GF-D8 (cell line): ENCODE measurements around the gene CDH4.

Experiments
- DNase-seq: peaks from one replicate; lab custom pipeline; 2025; lab: John Stamatoyannopoulos, UW

Gene CDH4

GRCh38 chr20:61737346-61737745 lies 485.3 kb downstream of the CDH4 start:
- DNase-seq: no peak

- no peak for DNase-seq
Measured at GRCh38 chr20:61737812-61738443, 485.9 kb downstream of the CDH4 start.

- DNase-seq: no peak
Measured at GRCh38 chr20:61738601-61739069, 486.6 kb downstream of the CDH4 start.

- DNase-seq: no peak
Measured at GRCh38 chr20:61739086-61739831, 487.2 kb downstream of the CDH4 start.

- no peak for DNase-seq
Measured at GRCh38 chr20:61739832-61740118, 487.7 kb downstream of the CDH4 start.

GRCh38 chr20:61742097-61742825 lies 490.2 kb downstream of the CDH4 start:
- DNase-seq: no peak

GRCh38 chr20:61743606-61744005 lies 491.5 kb downstream of the CDH4 start:
- DNase-seq: no peak

GRCh38 chr20:61744691-61745396 lies 492.8 kb downstream of the CDH4 start:
- DNase-seq: no peak

GRCh38 chr20:61745397-61746146 lies 493.5 kb downstream of the CDH4 start:
- DNase-seq: no peak

GRCh38 chr20:61746147-61746646 lies 494.1 kb downstream of the CDH4 start:
- no peak for DNase-seq

GRCh38 chr20:61746781-61747180 lies 494.7 kb downstream of the CDH4 start:
- DNase-seq: no peak

- no peak for DNase-seq
Measured at GRCh38 chr20:61748376-61748775, 496.3 kb downstream of the CDH4 start.

- DNase-seq: no peak
Measured at GRCh38 chr20:61749406-61750075, 497.5 kb downstream of the CDH4 start.

- no peak for DNase-seq
Measured at GRCh38 chr20:61750093-61750492, 498.0 kb downstream of the CDH4 start.

GRCh38 chr20:61752576-61752975 lies 500.5 kb downstream of the CDH4 start:
- no peak for DNase-seq

GRCh38 chr20:61753316-61753942 lies 501.4 kb downstream of the CDH4 start:
- no peak for DNase-seq

- no peak for DNase-seq
Measured at GRCh38 chr20:61753987-61754956, 502.2 kb downstream of the CDH4 start.

GRCh38 chr20:61754976-61755778 lies 503.1 kb downstream of the CDH4 start:
- DNase-seq: no peak
